ENCODE results near the gene CCDC71L.
A peak's percentile ranks its signal among the peaks of the same experiment; 100 is the strongest.
"Not testable (repeated sequence)": the region's sequence is repeated elsewhere in the genome, so short reads cannot be mapped to it uniquely, and the experiment has no call there.

Gene CCDC71L

GRCh38 chr7:106660862-106661720 lies at the start of gene CCDC71L:
CCDC71L (minus strand) TSS chr7:106661158; CDS start chr7:106660896, 262 bp downstream.
- peak; percentile 98 for DNase-seq (ENCODE audit: low read depth, low spot score)

DNA sequence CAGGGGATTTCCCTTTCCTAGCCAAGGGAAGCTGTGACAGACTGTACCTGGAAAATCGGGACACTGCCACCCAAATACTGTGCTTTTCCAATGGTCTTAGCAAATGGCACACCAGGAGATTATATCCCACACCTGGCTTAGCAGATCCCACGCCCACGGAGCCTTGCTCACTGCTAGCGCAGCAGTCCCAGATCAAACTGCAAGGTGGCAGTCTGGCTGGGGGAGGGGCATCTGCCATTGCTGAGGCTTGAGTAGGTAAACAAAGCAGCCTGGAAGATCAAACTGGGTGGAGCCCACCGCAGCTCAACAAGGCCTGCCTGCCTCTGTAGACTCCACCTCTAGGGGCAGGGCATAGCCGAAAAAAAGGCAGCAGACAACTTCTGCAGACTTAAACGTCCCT lies 48.6 kb upstream of the CCDC71L start:
- DNase-seq (ENCODE audit: low read depth, low spot score) = not testable (repeated sequence)

GRCh38 chr7:106704000-106704840 lies 43.3 kb upstream of the CCDC71L start:
- no peak for DNase-seq (ENCODE audit: low read depth, low spot score)

- no peak for DNase-seq (ENCODE audit: low read depth, low spot score)
Measured at GRCh38 chr7:106693677-106694353, 32.9 kb upstream of the CCDC71L start.

- no peak for DNase-seq (ENCODE audit: low read depth, low spot score)
Measured at GRCh38 chr7:106692450-106693051, 31.6 kb upstream of the CCDC71L start.

GRCh38 chr7:106688161-106688560 lies 27.2 kb upstream of the CCDC71L start:
- DNase-seq (ENCODE audit: low read depth, low spot score) = not testable (repeated sequence)

DNA sequence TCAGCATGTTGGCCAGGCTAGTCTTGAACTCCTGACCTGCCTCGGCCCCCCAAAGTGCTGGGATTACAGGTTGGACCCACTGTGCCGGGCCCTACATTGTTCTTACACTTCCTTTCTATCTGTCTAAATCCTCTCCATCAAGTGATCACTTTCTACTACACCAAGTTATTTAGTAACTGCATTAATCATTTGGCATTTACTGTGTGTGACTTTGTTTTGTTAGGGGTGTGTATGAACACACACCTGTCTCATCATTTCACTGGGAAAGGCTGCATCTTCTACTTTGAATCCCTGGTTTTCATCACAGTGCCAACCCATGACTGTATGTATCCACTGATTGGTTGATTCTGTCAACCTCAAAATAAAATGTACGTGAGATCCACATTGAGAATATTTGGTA lies 23.0 kb upstream of the CCDC71L start:
- DNase-seq (ENCODE audit: low read depth, low spot score) = no peak

DNA sequence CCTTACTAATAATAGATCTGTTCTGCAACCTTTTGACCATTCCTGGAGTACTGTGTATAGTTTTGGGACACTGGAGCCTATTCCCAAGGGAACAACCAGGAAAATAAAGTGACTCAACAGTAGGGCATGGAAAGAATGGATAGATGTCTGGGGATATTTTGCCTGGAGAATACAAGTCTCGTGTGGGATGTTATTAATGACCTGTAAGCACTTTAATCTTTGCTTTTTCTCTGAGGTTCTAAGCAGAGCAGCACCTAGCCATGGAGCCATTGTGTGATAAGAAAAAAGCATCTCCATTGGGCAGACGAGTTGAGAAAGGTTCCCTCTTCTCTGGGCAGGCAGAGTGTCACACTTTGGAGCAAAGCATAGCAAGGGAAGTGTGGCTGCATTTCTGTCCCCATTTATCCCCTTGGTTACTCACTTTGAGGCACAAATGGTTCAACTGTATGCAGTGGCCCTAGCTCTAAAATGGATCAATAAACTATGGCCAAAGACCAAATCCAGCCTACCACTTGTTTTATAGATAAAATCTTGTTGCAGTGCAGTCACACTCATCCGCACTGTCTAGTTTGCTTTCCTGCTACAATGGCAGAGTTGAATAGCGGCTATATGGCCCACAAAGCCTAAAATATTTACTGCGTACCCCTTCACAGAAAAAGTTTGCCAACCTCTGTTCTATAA lies 21.0 kb upstream of the CCDC71L start:
- no peak for DNase-seq (ENCODE audit: low read depth, low spot score)

DNA sequence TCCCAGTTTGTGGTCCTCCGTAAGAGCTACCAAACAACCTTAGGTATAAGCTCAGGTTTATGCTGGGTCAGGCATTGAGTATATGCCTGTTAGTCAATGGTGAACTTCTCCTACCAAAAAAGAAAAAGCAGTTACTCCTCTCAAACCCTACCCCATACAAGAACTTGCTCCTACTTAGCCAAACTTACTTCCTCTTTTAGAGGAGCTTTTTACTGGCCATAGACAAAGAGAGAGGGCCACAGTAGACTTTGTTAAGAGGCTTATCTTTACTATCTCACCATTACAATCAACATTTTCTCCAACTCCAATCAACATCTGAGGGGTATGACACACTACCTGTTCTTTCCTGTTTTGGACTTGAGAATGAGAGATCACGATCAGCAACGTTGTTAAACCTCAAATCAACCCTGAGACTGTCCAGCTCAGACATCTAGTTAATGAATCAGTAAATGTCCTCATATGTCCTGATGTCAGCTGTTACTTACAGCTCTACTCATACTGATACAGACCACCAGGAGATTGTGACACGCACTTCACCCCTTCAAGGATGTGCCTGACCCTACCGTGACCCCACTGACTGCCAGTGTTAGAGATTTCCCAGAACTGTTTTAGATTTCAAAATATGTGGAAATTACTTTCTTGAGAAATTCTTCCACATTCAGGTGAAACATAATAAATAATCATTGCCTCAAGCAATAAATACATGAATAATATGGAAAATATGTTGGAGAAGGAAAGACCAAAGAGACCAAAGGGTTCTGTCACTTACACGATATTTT lies 18.4 kb upstream of the CCDC71L start:
- DNase-seq (ENCODE audit: low read depth, low spot score) = no peak

DNA sequence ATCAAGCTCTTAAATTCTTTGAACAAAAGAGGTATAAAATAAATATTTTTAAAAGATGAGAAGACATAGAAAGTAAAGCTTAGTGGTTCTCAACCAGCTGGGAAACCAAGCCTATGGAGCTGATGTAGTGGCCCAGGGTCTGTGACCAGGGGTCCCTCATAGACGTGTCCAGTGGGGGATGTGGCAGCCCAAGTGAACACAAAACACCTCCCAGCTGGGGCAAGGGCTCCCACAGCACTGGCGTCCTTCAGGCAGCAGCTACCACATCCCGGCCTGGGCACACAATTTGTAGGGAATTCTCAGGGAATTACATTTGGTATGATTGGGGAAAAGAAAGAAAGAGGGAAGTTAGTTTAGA lies 17.8 kb upstream of the CCDC71L start:
- no peak for DNase-seq (ENCODE audit: low read depth, low spot score)

DNA sequence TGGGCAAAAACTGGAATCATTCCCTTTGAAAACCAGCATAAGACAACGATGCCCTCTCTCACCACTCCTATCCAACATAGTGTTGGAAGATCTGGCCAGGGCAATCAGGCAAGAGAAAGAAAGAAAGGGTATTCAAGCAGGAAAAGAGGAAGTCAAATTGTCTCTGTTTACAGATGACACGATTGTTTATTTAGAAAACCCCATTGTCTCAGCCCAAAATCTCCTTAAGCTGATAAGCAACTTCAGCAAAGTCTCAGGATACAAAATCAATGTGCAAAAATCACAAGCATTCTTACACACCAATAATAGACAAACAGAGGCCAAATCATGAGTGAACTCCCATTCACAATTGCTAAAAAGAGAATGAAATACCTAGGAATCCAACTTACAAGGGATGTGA lies 15.5 kb upstream of the CCDC71L start:
- not testable (repeated sequence) for DNase-seq (ENCODE audit: low read depth, low spot score)

- DNase-seq (ENCODE audit: low read depth, low spot score) = not testable (repeated sequence)
Measured at GRCh38 chr7:106673688-106674087, 12.7 kb upstream of the CCDC71L start.

DNA sequence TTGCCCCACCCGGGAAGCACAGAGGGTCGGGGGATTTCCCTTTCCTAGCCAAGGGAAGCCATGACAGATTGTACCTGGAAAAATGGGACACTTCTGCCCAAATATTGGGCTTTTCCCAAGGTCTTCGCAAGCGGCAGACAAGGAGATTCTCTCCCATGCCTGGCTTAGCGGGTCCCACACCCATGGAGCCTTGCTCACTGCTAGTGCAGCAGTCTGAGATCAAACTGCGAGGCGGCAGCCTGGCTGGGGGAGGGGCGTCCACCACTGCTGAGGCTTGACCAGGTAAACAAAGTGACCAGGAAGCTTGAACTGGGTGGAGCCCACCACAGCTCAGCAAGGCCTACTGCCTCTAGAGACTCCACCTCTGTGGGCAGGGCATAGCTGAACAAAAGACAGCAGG lies 11.0 kb upstream of the CCDC71L start:
- DNase-seq (ENCODE audit: low read depth, low spot score) = not testable (repeated sequence)

- DNase-seq (ENCODE audit: low read depth, low spot score) = no peak
Measured at GRCh38 chr7:106671160-106671559, 10.2 kb upstream of the CCDC71L start.

DNA sequence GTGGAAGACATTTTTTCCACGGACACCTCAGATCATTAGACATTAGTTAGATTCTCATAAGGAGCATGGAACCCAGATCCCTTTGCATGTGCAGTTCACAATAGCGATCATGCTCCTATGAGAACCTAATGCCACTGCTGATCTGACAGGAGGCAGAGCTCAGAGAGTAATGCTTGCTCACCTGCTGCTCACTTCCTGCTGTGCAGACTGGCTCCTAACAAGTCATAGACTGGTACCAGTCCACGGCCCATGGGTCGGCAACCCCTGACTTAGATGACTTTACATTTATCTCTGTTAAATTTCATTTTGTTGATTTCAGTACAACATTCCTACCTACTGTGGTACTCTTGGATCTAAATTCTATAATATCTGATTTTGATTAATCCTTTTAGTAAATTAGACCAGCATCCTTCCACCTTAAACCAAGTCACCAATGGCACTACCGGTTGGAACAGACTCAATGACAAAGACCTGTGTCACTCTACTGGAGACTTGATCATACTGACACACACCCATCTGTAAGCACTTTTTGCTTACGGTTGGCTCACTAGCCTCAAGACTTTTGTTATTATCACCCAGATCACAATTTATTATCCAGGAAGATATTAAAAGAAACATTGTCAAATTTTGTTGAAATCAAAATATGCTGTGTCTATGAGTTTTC lies 8.0 kb upstream of the CCDC71L start:
- DNase-seq (ENCODE audit: low read depth, low spot score) = no peak

- DNase-seq (ENCODE audit: low read depth, low spot score) = no peak
Measured at GRCh38 chr7:106666353-106666752, 5.4 kb upstream of the CCDC71L start.

GRCh38 chr7:106664343-106664742 lies 3.4 kb upstream of the CCDC71L start:
- no peak for DNase-seq (ENCODE audit: low read depth, low spot score)

- peak; percentile 96 for DNase-seq (ENCODE audit: low read depth, low spot score)
Measured at GRCh38 chr7:106659963-106660861, 746 bp downstream of the CCDC71L start.

All from ELF-1 (cell line).